Measurements from ENCODE around the gene ROR1.

The ROR1 gene

GRCh38 chr1:64176659-64177058, 402.8 kb downstream of the ROR1 start:
- no peak overlapping the region for H3K4me3 ChIP-seq (ENCODE audit: low read depth, low read length)
- TF ChIP-seq POLR2A (IDR thresholded peaks at IDR 0.05; ENCODE audit: extremely low read depth, insufficient read length) (no peak), CTCF (IDR thresholded peaks at IDR 0.05; ENCODE audit: low read depth, low read length) (no peak), MAX (IDR thresholded peaks at IDR 0.05; ENCODE audit: low read depth, low read length) (no peak), MYC (IDR thresholded peaks at IDR 0.05; ENCODE audit: low read depth, low read length) (no peak)
- DNase-seq (ENCODE audit: low read depth): no peak

- H3K4me3 ChIP-seq (ENCODE audit: low read depth, low read length): no peak overlapping the region
- TF ChIP-seq MYC (IDR thresholded peaks at IDR 0.05; ENCODE audit: low read depth, low read length) (no peak), MAX (IDR thresholded peaks at IDR 0.05; ENCODE audit: low read depth, low read length) (no peak), CTCF (IDR thresholded peaks at IDR 0.05; ENCODE audit: low read depth, low read length) (no peak)
- DNase-seq (ENCODE audit: low read depth): no peak
These were observed 405.8 kb downstream of the ROR1 start for GRCh38 chr1:64179588-64179987.

GRCh38 chr1:64182207-64182606, 408.4 kb downstream of the ROR1 start:
- DNase-seq (ENCODE audit: low read depth): no peak
- no peak overlapping the region for H3K4me3 ChIP-seq (ENCODE audit: low read depth, low read length)
- no peak for TF ChIP-seq POLR2A (IDR thresholded peaks at IDR 0.05; ENCODE audit: extremely low read depth, insufficient read length)
- no peak for TF ChIP-seq MYC (IDR thresholded peaks at IDR 0.05; ENCODE audit: low read depth, low read length)
- no peak for TF ChIP-seq CTCF (IDR thresholded peaks at IDR 0.05; ENCODE audit: low read depth, low read length)
- no peak for TF ChIP-seq MAX (IDR thresholded peaks at IDR 0.05; ENCODE audit: low read depth, low read length)

- no peak overlapping the region for H3K4me3 ChIP-seq (ENCODE audit: low read depth, low read length)
- no peak for TF ChIP-seq MAX (IDR thresholded peaks at IDR 0.05; ENCODE audit: low read depth, low read length)
- no peak for TF ChIP-seq MYC (IDR thresholded peaks at IDR 0.05; ENCODE audit: low read depth, low read length)
- TF ChIP-seq POLR2A (IDR thresholded peaks at IDR 0.05; ENCODE audit: extremely low read depth, insufficient read length): no peak
- no peak for TF ChIP-seq CTCF (IDR thresholded peaks at IDR 0.05; ENCODE audit: low read depth, low read length)
- DNase-seq (ENCODE audit: low read depth): no peak
These were observed 409.7 kb downstream of the ROR1 start for GRCh38 chr1:64183395-64184002.

GRCh38 chr1:64184003-64184440, 410.2 kb downstream of the ROR1 start:
- TF ChIP-seq POLR2A (IDR thresholded peaks at IDR 0.05; ENCODE audit: extremely low read depth, insufficient read length) (no peak), CTCF (IDR thresholded peaks at IDR 0.05; ENCODE audit: low read depth, low read length) (no peak), MAX (IDR thresholded peaks at IDR 0.05; ENCODE audit: low read depth, low read length) (no peak), MYC (IDR thresholded peaks at IDR 0.05; ENCODE audit: low read depth, low read length) (no peak)
- no peak for DNase-seq (ENCODE audit: low read depth)
- no peak overlapping the region for H3K4me3 ChIP-seq (ENCODE audit: low read depth, low read length)
